SK-N-SH (cell line): ENCODE data around the gene LHX6. TPM values are rescaled to one million over a fixed set of nuclear protein-coding genes. Genes with fewer than 3 reads are reported as not detected.

ENCODE experiments used
- CTCF ChIA-PET: fragments of 300-600, 350-600 bp; formaldehyde crosslinking; extraction: SDS; loops from one replicate; lab custom pipeline; 2021; lab: Yijun Ruan, JAX
- POLR2A ChIA-PET: fragments of 350-600 bp; sonication (Branson Sonifier 250); formaldehyde crosslinking; extraction: SDS; loops from one replicate; lab custom pipeline; 2020; ENCODE audit warnings: antibody characterized with exemption, inconsistent platforms; lab: Yijun Ruan, JAX
- DNase-seq: peaks from one replicate; pipeline ENCODE4 v3.0.0; 2012
- H2AFZ ChIP-seq: fragments of 200-600 bp; sonication (generic); 2 replicates; pipeline ENCODE4 v1.8.1; 2016; ENCODE audit warnings: antibody characterized with exemption, mild to moderate bottlenecking, low read depth
- H3F3A ChIP-seq: fragments of 200-600 bp; sonication (generic); replicated peaks from 2 replicates; pipeline ENCODE3; 2016; ENCODE audit warnings: antibody characterized with exemption, mild to moderate bottlenecking; ENCODE audit not compliant: insufficient read depth
- H3K27ac ChIP-seq, 2 experiments: fragments of 200-500 bp in 1 of 2; fragments of 200-600 bp in 1 of 2; sonication (Bioruptor generic) in 1 of 2; sonication (generic), shearing (Covaris generic) in 1 of 2; 2 replicates each; pipeline versions ENCODE4 v1.5.1 to v1.6.1; 2014 to 2016; ENCODE audit warnings: low read depth in 2 of 2, inconsistent platforms in 1 of 2, low read length in 1 of 2, mild to moderate bottlenecking in 1 of 2, mixed read lengths in 1 of 2
- H3K27me3 ChIP-seq: fragments of 200-600 bp; sonication (generic), shearing (Covaris generic); 2 replicates; pipeline ENCODE4 v1.6.1; 2016; ENCODE audit warnings: mixed run types; ENCODE audit not compliant: insufficient read depth
- H3K36me3 ChIP-seq, 2 experiments: fragments of 200-500 bp in 1 of 2; fragments of 200-600 bp in 1 of 2; sonication (Bioruptor generic) in 1 of 2; sonication (generic) in 1 of 2; replicated peaks in 1 of 2; 2 replicates each; pipeline versions ENCODE3 to v1.5.1; 2014 to 2016; ENCODE audit warnings: low read length in 1 of 2, mild to moderate bottlenecking in 1 of 2; ENCODE audit not compliant: insufficient read depth in 2 of 2, control insufficient read depth in 1 of 2
- H3K4me1 ChIP-seq, 2 experiments: fragments of 200-500 bp in 1 of 2; fragments of 200-600 bp in 1 of 2; sonication (Bioruptor generic) in 1 of 2; sonication (generic), shearing (Covaris generic) in 1 of 2; 2 replicates each; pipeline versions ENCODE4 v1.5.1 to v1.6.1; 2014 to 2016; ENCODE audit warnings: low read depth in 1 of 2, low read length in 1 of 2, mixed run types in 1 of 2; ENCODE audit not compliant: insufficient read depth in 2 of 2, control insufficient read depth in 1 of 2
- H3K4me2 ChIP-seq: fragments of 200-600 bp; sonication (generic), shearing (Covaris generic); 2 replicates; pipeline ENCODE4 v1.6.1; 2017; ENCODE audit warnings: mixed run types
- H3K4me3 ChIP-seq, 2 experiments: fragments of 200-500 bp in 1 of 2; fragments of 200-600 bp in 1 of 2; sonication (Bioruptor generic) in 1 of 2; sonication (generic), shearing (Covaris generic) in 1 of 2; 2 replicates each; pipeline versions ENCODE4 v1.5.1 to v1.8.1; 2014 to 2016; ENCODE audit warnings: low read depth in 2 of 2, inconsistent platforms in 1 of 2, low read length in 1 of 2, mild to moderate bottlenecking in 1 of 2, mixed read lengths in 1 of 2, moderate library complexity in 1 of 2
- H3K79me2 ChIP-seq: fragments of 200-600 bp; sonication (generic); 2 replicates; pipeline ENCODE4 v1.8.1; 2017; ENCODE audit warnings: mild to moderate bottlenecking; ENCODE audit not compliant: insufficient read depth
- H3K9ac ChIP-seq: fragments of 200-600 bp; sonication (generic); 2 replicates; pipeline ENCODE4 v1.6.1; 2017; ENCODE audit warnings: mixed run types
- H3K9me2 ChIP-seq: fragments of 200-600 bp; sonication (generic); 2 replicates; pipeline ENCODE4 v1.6.1; 2017; ENCODE audit warnings: mixed run types
- H3K9me3 ChIP-seq: fragments of 200-600 bp; sonication (generic); 2 replicates; pipeline ENCODE4 v1.6.1; 2017; ENCODE audit warnings: mixed run types, mild to moderate bottlenecking, moderate library complexity
- H4K20me1 ChIP-seq: fragments of 200-600 bp; sonication (generic); 2 replicates; pipeline ENCODE4 v1.6.1; 2017; ENCODE audit warnings: mild to moderate bottlenecking, mixed run types; ENCODE audit not compliant: insufficient read depth
- EP300 ChIP-seq, 2 experiments: IDR thresholded peaks; 2 replicates each; pipeline versions ENCODE4 v1.4.0 to v1.6.1; 2012; ENCODE audit warnings: borderline replicate concordance in 1 of 2, low read depth in 1 of 2, low read length in 1 of 2
- FOSL2 ChIP-seq: IDR thresholded peaks from 2 replicates; pipeline ENCODE4 v1.4.0; 2012; ENCODE audit warnings: low read depth, mild to moderate bottlenecking, moderate library complexity, borderline replicate concordance
- GABPA ChIP-seq: IDR thresholded peaks from 2 replicates; pipeline ENCODE4 v1.4.0; 2012; ENCODE audit warnings: low read depth, mild to moderate bottlenecking
- MXI1 ChIP-seq: IDR thresholded peaks from 2 replicates; pipeline ENCODE4 v1.6.1; 2012; ENCODE audit warnings: mild to moderate bottlenecking, low read depth, low read length, improper control_type of control experiment
- NFIC ChIP-seq: IDR thresholded peaks from 2 replicates; pipeline ENCODE4 v1.4.0; 2012; ENCODE audit warnings: borderline replicate concordance
- RAD21 ChIP-seq: IDR thresholded peaks from 2 replicates; pipeline ENCODE4 v1.6.1; 2012; ENCODE audit warnings: mild to moderate bottlenecking, low read length
- RCOR1 ChIP-seq: fragments of 150-350 bp; IDR thresholded peaks from 2 replicates; pipeline ENCODE4 v1.6.1; 2017; ENCODE audit warnings: antibody characterized with exemption, low read length
- TEAD4 ChIP-seq: IDR thresholded peaks from 2 replicates; pipeline ENCODE4 v1.4.0; 2012; ENCODE audit warnings: mild to moderate bottlenecking, borderline replicate concordance; ENCODE audit not compliant: insufficient read depth
- WGBS: methylation state at CpG from one replicate; pipeline ENCODE4 v1.1.6; 2017; ENCODE audit warnings: low lambda C conversion rate; 5-methylcytosine and 5-hydroxymethylcytosine counted together
- polyA plus RNA-seq, 3 experiments: library from polyadenylated mRNA; depleted of rRNA; stranded (reverse); fragments of >200 nt; gene quantifications; 2 replicates each; pipeline ENCODE4 v1.2.3, GENCODE V29; 2012
- TF ChIP-seq, protein P1 (sequence below): fragments of 150-350 bp; IDR thresholded peaks from 2 replicates; pipeline ENCODE4 v1.6.1; 2017; ENCODE audit warnings: antibody characterized with exemption, low read length, low read depth, borderline replicate concordance
- TF ChIP-seq, protein P2 (sequence below): IDR thresholded peaks from 2 replicates; pipeline ENCODE4 v1.6.1; 2012; ENCODE audit warnings: mild to moderate bottlenecking, low read depth, low read length, moderate library complexity
- TF ChIP-seq, protein P3 (sequence below): fragments of 200-600 bp; sonication (generic); IDR thresholded peaks from 2 replicates; pipeline ENCODE4 v1.6.1; 2017; ENCODE audit warnings: antibody characterized with exemption, mild to moderate bottlenecking, moderate library complexity
- TF ChIP-seq, protein P4 (sequence below): IDR thresholded peaks from 2 replicates; pipeline ENCODE4 v1.4.0; 2012; ENCODE audit warnings: low read depth

Gene LHX6
- polyA plus RNA-seq, 1 of the 3 experiments (the other 2 are of a cell fraction): 0.02 TPM

DNA sequence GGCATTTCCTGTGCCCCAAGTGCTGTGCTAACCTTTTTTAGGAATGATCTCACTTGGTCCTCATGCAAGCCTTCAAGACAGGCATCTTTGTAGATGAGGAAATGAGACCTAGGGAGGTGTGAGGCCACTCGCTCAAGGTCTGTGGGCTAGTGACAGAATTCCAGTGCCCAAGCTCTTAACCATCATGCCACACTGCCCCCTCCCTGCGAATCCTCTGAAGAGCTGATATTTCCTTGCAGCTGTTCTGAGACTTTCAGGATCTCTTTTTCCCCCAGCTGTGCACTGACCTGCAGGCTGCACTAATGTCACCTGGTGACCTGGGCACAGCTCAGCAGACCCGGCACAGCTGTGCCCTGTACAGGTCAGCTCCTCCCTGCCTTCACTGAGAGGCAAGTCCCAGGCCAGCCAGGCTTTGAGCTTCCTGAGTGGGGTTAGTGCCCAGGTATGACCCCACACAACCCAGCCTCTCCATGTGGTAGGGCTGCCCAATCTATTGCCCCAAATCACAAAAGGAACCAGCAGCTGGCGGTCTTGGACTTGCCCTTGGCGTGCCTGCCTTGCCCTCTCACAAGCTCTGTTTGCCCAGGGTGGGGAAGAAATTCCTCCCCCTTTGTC is 36.4 kb downstream of the LHX6 start:
- Histone ChIP-seq H3K4me3 (no peak overlapping the region), H2AFZ (no peak overlapping the region), H3K4me1 (peaks cover 0 to under 1% of the 10 kb centered on the region in 2 experiments; a peak in 1 of 4 replicates), H3K4me2 (no peak overlapping the region), H3K36me3 (no peaks in the 10 kb centered on the region), H3K79me2 (no peaks in the 10 kb centered on the region), H3K27ac (no peak overlapping the region), H3F3A (no peaks in the 10 kb centered on the region), H3K9ac (no peak overlapping the region), H3K9me2 (no peaks in the 10 kb centered on the region), H3K27me3 (peaks cover 4% of the 10 kb centered on the region; the same call in 1 of the 2 replicates), H4K20me1 (no peaks in the 10 kb centered on the region), H3K9me3 (no peaks in the 10 kb centered on the region)
- DNase-seq: no peak
- TF ChIP-seq, protein P1, sequence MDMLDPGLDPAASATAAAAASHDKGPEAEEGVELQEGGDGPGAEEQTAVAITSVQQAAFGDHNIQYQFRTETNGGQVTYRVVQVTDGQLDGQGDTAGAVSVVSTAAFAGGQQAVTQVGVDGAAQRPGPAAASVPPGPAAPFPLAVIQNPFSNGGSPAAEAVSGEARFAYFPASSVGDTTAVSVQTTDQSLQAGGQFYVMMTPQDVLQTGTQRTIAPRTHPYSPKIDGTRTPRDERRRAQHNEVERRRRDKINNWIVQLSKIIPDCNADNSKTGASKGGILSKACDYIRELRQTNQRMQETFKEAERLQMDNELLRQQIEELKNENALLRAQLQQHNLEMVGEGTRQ: no peak
- TF ChIP-seq, protein P2, sequence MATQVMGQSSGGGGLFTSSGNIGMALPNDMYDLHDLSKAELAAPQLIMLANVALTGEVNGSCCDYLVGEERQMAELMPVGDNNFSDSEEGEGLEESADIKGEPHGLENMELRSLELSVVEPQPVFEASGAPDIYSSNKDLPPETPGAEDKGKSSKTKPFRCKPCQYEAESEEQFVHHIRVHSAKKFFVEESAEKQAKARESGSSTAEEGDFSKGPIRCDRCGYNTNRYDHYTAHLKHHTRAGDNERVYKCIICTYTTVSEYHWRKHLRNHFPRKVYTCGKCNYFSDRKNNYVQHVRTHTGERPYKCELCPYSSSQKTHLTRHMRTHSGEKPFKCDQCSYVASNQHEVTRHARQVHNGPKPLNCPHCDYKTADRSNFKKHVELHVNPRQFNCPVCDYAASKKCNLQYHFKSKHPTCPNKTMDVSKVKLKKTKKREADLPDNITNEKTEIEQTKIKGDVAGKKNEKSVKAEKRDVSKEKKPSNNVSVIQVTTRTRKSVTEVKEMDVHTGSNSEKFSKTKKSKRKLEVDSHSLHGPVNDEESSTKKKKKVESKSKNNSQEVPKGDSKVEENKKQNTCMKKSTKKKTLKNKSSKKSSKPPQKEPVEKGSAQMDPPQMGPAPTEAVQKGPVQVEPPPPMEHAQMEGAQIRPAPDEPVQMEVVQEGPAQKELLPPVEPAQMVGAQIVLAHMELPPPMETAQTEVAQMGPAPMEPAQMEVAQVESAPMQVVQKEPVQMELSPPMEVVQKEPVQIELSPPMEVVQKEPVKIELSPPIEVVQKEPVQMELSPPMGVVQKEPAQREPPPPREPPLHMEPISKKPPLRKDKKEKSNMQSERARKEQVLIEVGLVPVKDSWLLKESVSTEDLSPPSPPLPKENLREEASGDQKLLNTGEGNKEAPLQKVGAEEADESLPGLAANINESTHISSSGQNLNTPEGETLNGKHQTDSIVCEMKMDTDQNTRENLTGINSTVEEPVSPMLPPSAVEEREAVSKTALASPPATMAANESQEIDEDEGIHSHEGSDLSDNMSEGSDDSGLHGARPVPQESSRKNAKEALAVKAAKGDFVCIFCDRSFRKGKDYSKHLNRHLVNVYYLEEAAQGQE: no peak
- TF ChIP-seq GABPA (no peak), MXI1 (no peak), TEAD4 (no peak), FOSL2 (no peak), EP300 (IDR thresholded peaks at IDR 0.05; ENCODE audit: borderline replicate concordance in 1 of 2, low read depth in 1 of 2, low read length in 1 of 2) (no peak), NFIC (no peak), RCOR1 (no peak), RAD21 (no peak)
- TF ChIP-seq, protein P3, sequence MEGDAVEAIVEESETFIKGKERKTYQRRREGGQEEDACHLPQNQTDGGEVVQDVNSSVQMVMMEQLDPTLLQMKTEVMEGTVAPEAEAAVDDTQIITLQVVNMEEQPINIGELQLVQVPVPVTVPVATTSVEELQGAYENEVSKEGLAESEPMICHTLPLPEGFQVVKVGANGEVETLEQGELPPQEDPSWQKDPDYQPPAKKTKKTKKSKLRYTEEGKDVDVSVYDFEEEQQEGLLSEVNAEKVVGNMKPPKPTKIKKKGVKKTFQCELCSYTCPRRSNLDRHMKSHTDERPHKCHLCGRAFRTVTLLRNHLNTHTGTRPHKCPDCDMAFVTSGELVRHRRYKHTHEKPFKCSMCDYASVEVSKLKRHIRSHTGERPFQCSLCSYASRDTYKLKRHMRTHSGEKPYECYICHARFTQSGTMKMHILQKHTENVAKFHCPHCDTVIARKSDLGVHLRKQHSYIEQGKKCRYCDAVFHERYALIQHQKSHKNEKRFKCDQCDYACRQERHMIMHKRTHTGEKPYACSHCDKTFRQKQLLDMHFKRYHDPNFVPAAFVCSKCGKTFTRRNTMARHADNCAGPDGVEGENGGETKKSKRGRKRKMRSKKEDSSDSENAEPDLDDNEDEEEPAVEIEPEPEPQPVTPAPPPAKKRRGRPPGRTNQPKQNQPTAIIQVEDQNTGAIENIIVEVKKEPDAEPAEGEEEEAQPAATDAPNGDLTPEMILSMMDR: no peak
- TF ChIP-seq, protein P4, sequence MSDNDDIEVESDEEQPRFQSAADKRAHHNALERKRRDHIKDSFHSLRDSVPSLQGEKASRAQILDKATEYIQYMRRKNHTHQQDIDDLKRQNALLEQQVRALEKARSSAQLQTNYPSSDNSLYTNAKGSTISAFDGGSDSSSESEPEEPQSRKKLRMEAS: no peak
- 87% methylated on average over 3 of the region's 5 CpGs for WGBS
- ChIA-PET POLR2A (no interaction called here), CTCF (no interaction called here)
